MM.1S (cell line): Measurements from ENCODE around the gene ATE1.

Source experiments
- EZH2 ChIP-seq: fragments of 300-600 bp; sonication (generic); optimal IDR thresholded peaks from 2 replicates; pipeline ENCODE3; 2017; ENCODE audit warnings: low read depth, mild to moderate bottlenecking, antibody characterized with exemption, low read length, mixed read lengths
- TF ChIP-seq, protein P1 (sequence below): fragments of 300-600 bp; sonication (generic); IDR thresholded peaks from 2 replicates; pipeline ENCODE4 v1.5.1; 2016; ENCODE audit warnings: antibody characterized with exemption, low read length, mixed read lengths

GRCh38 chr10:121818599-121818998, 109.2 kb downstream of the ATE1 start:
- TF ChIP-seq EZH2: no peak
- TF ChIP-seq, protein P1, sequence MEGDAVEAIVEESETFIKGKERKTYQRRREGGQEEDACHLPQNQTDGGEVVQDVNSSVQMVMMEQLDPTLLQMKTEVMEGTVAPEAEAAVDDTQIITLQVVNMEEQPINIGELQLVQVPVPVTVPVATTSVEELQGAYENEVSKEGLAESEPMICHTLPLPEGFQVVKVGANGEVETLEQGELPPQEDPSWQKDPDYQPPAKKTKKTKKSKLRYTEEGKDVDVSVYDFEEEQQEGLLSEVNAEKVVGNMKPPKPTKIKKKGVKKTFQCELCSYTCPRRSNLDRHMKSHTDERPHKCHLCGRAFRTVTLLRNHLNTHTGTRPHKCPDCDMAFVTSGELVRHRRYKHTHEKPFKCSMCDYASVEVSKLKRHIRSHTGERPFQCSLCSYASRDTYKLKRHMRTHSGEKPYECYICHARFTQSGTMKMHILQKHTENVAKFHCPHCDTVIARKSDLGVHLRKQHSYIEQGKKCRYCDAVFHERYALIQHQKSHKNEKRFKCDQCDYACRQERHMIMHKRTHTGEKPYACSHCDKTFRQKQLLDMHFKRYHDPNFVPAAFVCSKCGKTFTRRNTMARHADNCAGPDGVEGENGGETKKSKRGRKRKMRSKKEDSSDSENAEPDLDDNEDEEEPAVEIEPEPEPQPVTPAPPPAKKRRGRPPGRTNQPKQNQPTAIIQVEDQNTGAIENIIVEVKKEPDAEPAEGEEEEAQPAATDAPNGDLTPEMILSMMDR: no peak
